Esophagus muscularis mucosa (tissue), 3 donors: ENCODE data around the gene PLIN5.

Experiments
- CTCF ChIP-seq, 3 experiments: fragments of 200-600 bp in 2 of 3; fragments of 450-650 bp in 1 of 3; sonication (generic) in 2 of 3; IDR thresholded peaks; one replicate each; pipeline ENCODE4 v1.5.1; 2017 to 2019; ENCODE audit warnings: antibody characterized with exemption in 3 of 3, mild to moderate bottlenecking in 2 of 3, moderate library complexity in 1 of 3
- POLR2A ChIP-seq: fragments of 450-650 bp; IDR thresholded peaks from one replicate; pipeline ENCODE4 v1.6.1; 2017; ENCODE audit warnings: antibody characterized with exemption, moderate library complexity, mild to moderate bottlenecking, low read depth
- POLR2AphosphoS5 ChIP-seq, 2 donors: sonication (generic); formaldehyde crosslinking; IDR thresholded peaks; one replicate each; pipeline ENCODE4 v1.6.1; 2017; ENCODE audit warnings: antibody characterized with exemption in 2 of 2

GRCh38 chr19:4477034-4477801, 57.8 kb downstream of the PLIN5 start:
- TF ChIP-seq POLR2AphosphoS5 (IDR thresholded peaks at IDR 0.05) (no peak), CTCF (IDR thresholded peaks at IDR 0.05) (no peak), POLR2A (no peak)
